K562 (cell line): ENCODE measurements around the gene SH3YL1. TPM values are rescaled to one million over a fixed set of nuclear protein-coding genes. Genes with fewer than 3 reads are reported as not detected.

Experiments
- EP300 ChIP-seq: IDR thresholded peaks from 2 replicates; pipeline ENCODE4 v1.6.1; 2012; ENCODE audit warnings: low read length, improper control_type of control experiment
- ETV6 ChIP-seq, 3 experiments: fragments of 150-350 bp in 1 of 3; sonication (generic) in 1 of 3; formaldehyde crosslinking in 1 of 3; IDR thresholded peaks; 2 replicates each; pipeline versions ENCODE4 v1.6.1 to v1.8.0; 2014 to 2022; ENCODE audit warnings: borderline replicate concordance in 2 of 3, low read depth in 2 of 3, antibody characterized with exemption in 1 of 3, low read length in 1 of 3, mild to moderate bottlenecking in 1 of 3, missing genetic modification reagents in 1 of 3
- FOXJ2 ChIP-seq: fragments of 200-800 bp; sonication (Bioruptor generic); IDR thresholded peaks from 2 replicates; pipeline ENCODE4 v1.6.1; 2016; ENCODE audit warnings: missing genetic modification characterization, missing compliant biosample characterization
- GTF3C2 ChIP-seq: IDR thresholded peaks from 3 replicates; pipeline ENCODE4 v1.6.1; 2011; ENCODE audit warnings: borderline replicate concordance, mild to moderate bottlenecking, moderate library complexity; ENCODE audit not compliant: insufficient read length; ENCODE audit errors: extremely low read depth
- MBD1 ChIP-seq: fragments of 250-450 bp; sonication (Bioruptor Pico); IDR thresholded peaks from 2 replicates; pipeline ENCODE4 v1.8.0; 2022; ENCODE audit warnings: inconsistent platforms
- SMAD1 ChIP-seq: fragments of 150-350 bp; IDR thresholded peaks from 2 replicates; pipeline ENCODE4 v1.6.1; 2014; ENCODE audit warnings: low read length, low read depth; ENCODE audit not compliant: partially characterized antibody
- TCFL5 ChIP-seq: fragments of 250-450 bp; sonication (Bioruptor Pico); conservative IDR thresholded peaks from 2 replicates; pipeline ENCODE4 v1.6.1; 2021; ENCODE audit warnings: mild to moderate bottlenecking, moderate library complexity, matching md5 sums
- ZNF551 ChIP-seq: fragments of 250-450 bp; sonication (Bioruptor Pico); IDR thresholded peaks from 2 replicates; pipeline ENCODE4 v1.5.0; 2021; ENCODE audit warnings: mild to moderate bottlenecking, moderate library complexity
- polyA plus RNA-seq, 8 experiments: library from polyadenylated mRNA; depleted of rRNA in 4 of 8; stranded (reverse) in 5 of 8; unstranded in 3 of 8; fragments of >200 nt; fragmentation: Nextera tagmentation in 2 of 8; fragmentation: Illumina TruSeq in 1 of 8; extraction: Ambion mirVana in 2 of 8; extraction: Trizol in 1 of 8; gene quantifications; 2 replicates each; pipeline versions ENCODE4 v1.2.1 to v1.2.3, GENCODE V29; 2011 to 2014; ENCODE audit warnings: inconsistent platforms in 1 of 8, missing spikeins in 1 of 8
- total RNA-seq, 7 experiments: library from RNA; depleted of rRNA in 6 of 7; stranded (reverse); fragments of >200 nt in 6 of 7; fragmentation: Illumina TruSeq in 2 of 7; extraction: Trizol in 2 of 7; gene quantifications; 2 replicates each; pipeline versions ENCODE4 v1.2.1 to v1.2.3, GENCODE V29; 2011 to 2021; ENCODE audit warnings: low replicate concordance in 1 of 7
- TF ChIP-seq, protein P1 (sequence below), 3 experiments: IDR thresholded peaks in 2 of 3; conservative IDR thresholded peaks in 1 of 3; 2 replicates each; pipeline ENCODE4 v1.5.1; 2011 to 2012; ENCODE audit warnings: low read length in 3 of 3, mild to moderate bottlenecking in 3 of 3, control low read depth in 2 of 3, improper control_type of control experiment in 1 of 3, inconsistent platforms in 1 of 3, low read depth in 1 of 3, mixed read lengths in 1 of 3, moderate library complexity in 1 of 3; ENCODE audit not compliant: insufficient read depth in 2 of 3

Gene SH3YL1
- total and polyA plus RNA-seq, 9 of the 15 experiments (the other 6 are each of a cell fraction or from before 2014, with no cell fraction given): 3.9 to 7.8 (median 5.3) TPM

DNA sequence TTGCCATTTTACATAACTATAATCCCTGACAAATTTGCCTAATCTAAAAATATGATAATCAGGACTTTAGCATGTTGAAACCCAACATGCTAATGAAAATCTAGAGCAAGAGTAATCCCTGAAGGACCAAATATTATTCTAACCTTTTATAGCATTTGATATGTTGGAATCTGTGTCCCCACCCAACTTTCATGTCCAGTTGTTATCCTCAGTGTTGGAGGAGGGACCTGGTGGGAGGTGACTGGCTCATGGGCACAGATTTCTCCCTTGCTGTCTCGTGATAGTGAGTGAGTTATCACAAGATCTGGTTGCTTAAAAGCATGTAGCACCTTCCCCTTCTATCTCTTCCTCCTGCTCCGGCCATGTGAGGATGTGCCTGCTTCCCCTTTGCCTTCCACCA lies 59.8 kb downstream of the SH3YL1 start (continued):
- no peak for TF ChIP-seq MBD1 (CRISPR knock-in tag)
- no peak for TF ChIP-seq TCFL5 (CRISPR knock-in tag)
- no peak for TF ChIP-seq GTF3C2
- TF ChIP-seq EP300: no peak
- TF ChIP-seq, protein P1, sequence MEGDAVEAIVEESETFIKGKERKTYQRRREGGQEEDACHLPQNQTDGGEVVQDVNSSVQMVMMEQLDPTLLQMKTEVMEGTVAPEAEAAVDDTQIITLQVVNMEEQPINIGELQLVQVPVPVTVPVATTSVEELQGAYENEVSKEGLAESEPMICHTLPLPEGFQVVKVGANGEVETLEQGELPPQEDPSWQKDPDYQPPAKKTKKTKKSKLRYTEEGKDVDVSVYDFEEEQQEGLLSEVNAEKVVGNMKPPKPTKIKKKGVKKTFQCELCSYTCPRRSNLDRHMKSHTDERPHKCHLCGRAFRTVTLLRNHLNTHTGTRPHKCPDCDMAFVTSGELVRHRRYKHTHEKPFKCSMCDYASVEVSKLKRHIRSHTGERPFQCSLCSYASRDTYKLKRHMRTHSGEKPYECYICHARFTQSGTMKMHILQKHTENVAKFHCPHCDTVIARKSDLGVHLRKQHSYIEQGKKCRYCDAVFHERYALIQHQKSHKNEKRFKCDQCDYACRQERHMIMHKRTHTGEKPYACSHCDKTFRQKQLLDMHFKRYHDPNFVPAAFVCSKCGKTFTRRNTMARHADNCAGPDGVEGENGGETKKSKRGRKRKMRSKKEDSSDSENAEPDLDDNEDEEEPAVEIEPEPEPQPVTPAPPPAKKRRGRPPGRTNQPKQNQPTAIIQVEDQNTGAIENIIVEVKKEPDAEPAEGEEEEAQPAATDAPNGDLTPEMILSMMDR (IDR thresholded peaks at IDR 0.05 in 2 of 3, conservative IDR thresholded peaks at IDR 0.05 in 1 of 3; ENCODE audit: insufficient read depth in 2 of 3, low read depth in 1 of 3, low read length in 3 of 3): no peak
- TF ChIP-seq FOXJ2: no peak
- TF ChIP-seq ETV6 (IDR thresholded peaks at IDR 0.05; ENCODE audit: borderline replicate concordance in 1 of 2, low read depth in 2 of 2, low read length in 1 of 2): no peak
- no peak for TF ChIP-seq ETV6 (CRISPR knock-in tag; IDR thresholded peaks at IDR 0.05; ENCODE audit: borderline replicate concordance)
- TF ChIP-seq ZNF551 (CRISPR knock-in tag): no peak
- TF ChIP-seq SMAD1: no peak
